Karpas-422 (cell line): ENCODE results near the gene FAM120B. TPM values are rescaled to one million over a fixed set of nuclear protein-coding genes. Genes with fewer than 3 reads are reported as not detected.

Experiments
- DNase-seq: peaks from one replicate; pipeline ENCODE4 v3.0.0-alpha.2; 2015
- H2AFZ ChIP-seq: fragments of 200-600 bp; sonication (generic); 2 replicates; pipeline ENCODE4 v1.6.1; 2014; ENCODE audit warnings: antibody characterized with exemption, low read length, mixed read lengths
- H3K27ac ChIP-seq: fragments of 200-600 bp; sonication (generic); 2 replicates; pipeline ENCODE4 v1.5.1; 2014; ENCODE audit warnings: mild to moderate bottlenecking, low read length, moderate library complexity
- H3K27me3 ChIP-seq: fragments of 200-600 bp; sonication (generic); 2 replicates; pipeline ENCODE4 v1.6.1; 2014; ENCODE audit warnings: low read length, mixed read lengths
- H3K36me3 ChIP-seq: fragments of 200-600 bp; sonication (generic); 2 replicates; pipeline ENCODE4 v1.6.1; 2014; ENCODE audit warnings: low read length, mixed read lengths; ENCODE audit not compliant: insufficient read depth
- H3K4me1 ChIP-seq: fragments of 200-600 bp; sonication (generic); 2 replicates; pipeline ENCODE4 v1.6.1; 2014; ENCODE audit warnings: mild to moderate bottlenecking, low read length, mixed read lengths
- H3K4me2 ChIP-seq: fragments of 200-600 bp; sonication (generic); 2 replicates; pipeline ENCODE4 v1.6.1; 2014; ENCODE audit warnings: low read length, low read depth, mild to moderate bottlenecking; ENCODE audit not compliant: poor library complexity, severe bottlenecking
- H3K4me3 ChIP-seq: fragments of 200-600 bp; sonication (generic); 2 replicates; pipeline ENCODE4 v1.5.1; 2014; ENCODE audit warnings: mild to moderate bottlenecking, antibody characterized with exemption, low read length, mixed read lengths
- H3K79me2 ChIP-seq: fragments of 200-600 bp; sonication (generic); 2 replicates; pipeline ENCODE4 v1.6.1; 2014; ENCODE audit warnings: mild to moderate bottlenecking, low read length, mixed read lengths
- H3K9ac ChIP-seq: fragments of 200-600 bp; sonication (generic); 2 replicates; pipeline ENCODE4 v1.6.0; 2014; ENCODE audit warnings: low read length
- H3K9me2 ChIP-seq: fragments of 200-600 bp; sonication (generic), shearing (Covaris generic); replicated peaks from 2 replicates; pipeline ENCODE4 v1.6.0; 2014; ENCODE audit warnings: mild to moderate bottlenecking, low read length, moderate library complexity; ENCODE audit not compliant: insufficient read depth
- H3K9me3 ChIP-seq: fragments of 300-700, 200-600 bp; sonication (generic); 2 replicates; pipeline ENCODE4 v1.6.1; 2014; ENCODE audit warnings: low read length, mixed read lengths
- H4K20me1 ChIP-seq: fragments of 200-600 bp; sonication (generic); 2 replicates; pipeline ENCODE4 v1.6.1; 2014; ENCODE audit warnings: mild to moderate bottlenecking, antibody characterized with exemption, low read length, low read depth; ENCODE audit not compliant: insufficient read depth
- total RNA-seq: library from RNA; depleted of rRNA; stranded (reverse); fragments of >200 nt; shearing (Covaris generic); gene quantifications from 2 replicates; pipeline ENCODE4 v1.2.3, GENCODE V29; 2014; ENCODE audit warnings: low replicate concordance

The FAM120B gene
- total RNA-seq, 1 experiment from 2014 or later: 32.1 TPM

- Histone ChIP-seq H3K9me2 (no peaks in the 10 kb centered on the region), H3K27ac (no peak overlapping the region), H4K20me1 (no peaks in the 10 kb centered on the region), H3K4me2 (no peak overlapping the region), H3K4me1 (peaks cover 20% of the 10 kb centered on the region), H3K9ac (no peak overlapping the region), H3K9me3 (no peaks in the 10 kb centered on the region), H3K36me3 (no peaks in the 10 kb centered on the region), H3K79me2 (no peaks in the 10 kb centered on the region), H3K27me3 (no peaks in the 10 kb centered on the region), H2AFZ (no peak overlapping the region), H3K4me3 (no peak overlapping the region)
- no peak for DNase-seq
These were observed 23.9 kb upstream of the FAM120B start for GRCh38 chr6:170282512-170283158.

GRCh38 chr6:170283212-170284081 is 23.1 kb upstream of the FAM120B start:
- H3K9ac ChIP-seq: no peak overlapping the region
- H3K27me3 ChIP-seq: no peaks in the 10 kb centered on the region
- H3K27ac ChIP-seq: no peak overlapping the region
- no peaks in the 10 kb centered on the region for H3K9me2 ChIP-seq
- DNase-seq: no peak
- no peaks in the 10 kb centered on the region for H3K9me3 ChIP-seq
- H2AFZ ChIP-seq: no peak overlapping the region
- H3K79me2 ChIP-seq: no peaks in the 10 kb centered on the region
- H4K20me1 ChIP-seq: no peaks in the 10 kb centered on the region
- H3K4me1 ChIP-seq: peaks cover 18% of the 10 kb centered on the region
- H3K4me3 ChIP-seq: no peak overlapping the region
- H3K36me3 ChIP-seq: no peaks in the 10 kb centered on the region
- H3K4me2 ChIP-seq: no peak overlapping the region

- Histone ChIP-seq H3K79me2 (no peaks in the 10 kb centered on the region), H3K4me3 (no peak overlapping the region), H3K36me3 (no peaks in the 10 kb centered on the region), H3K9me2 (no peaks in the 10 kb centered on the region), H3K9me3 (no peaks in the 10 kb centered on the region), H3K9ac (no peak overlapping the region), H3K4me2 (no peak overlapping the region), H4K20me1 (no peaks in the 10 kb centered on the region), H3K4me1 (peaks cover 13% of the 10 kb centered on the region), H2AFZ (no peak overlapping the region), H3K27me3 (no peaks in the 10 kb centered on the region), H3K27ac (no peak overlapping the region)
- DNase-seq: no peak
These were observed 22.3 kb upstream of the FAM120B start for GRCh38 chr6:170284126-170284773.

GRCh38 chr6:170284866-170285469 is 21.6 kb upstream of the FAM120B start:
- no peaks in the 10 kb centered on the region for H3K36me3 ChIP-seq
- no peak overlapping the region for H2AFZ ChIP-seq
- no peaks in the 10 kb centered on the region for H3K79me2 ChIP-seq
- H3K9me3 ChIP-seq: no peaks in the 10 kb centered on the region
- peaks cover 12% of the 10 kb centered on the region for H3K4me1 ChIP-seq
- no peaks in the 10 kb centered on the region for H4K20me1 ChIP-seq
- no peaks in the 10 kb centered on the region for H3K9me2 ChIP-seq
- H3K4me3 ChIP-seq: no peak overlapping the region
- H3K27me3 ChIP-seq: no peaks in the 10 kb centered on the region
- no peak for DNase-seq
- no peak overlapping the region for H3K27ac ChIP-seq
- no peak overlapping the region for H3K4me2 ChIP-seq
- H3K9ac ChIP-seq: no peak overlapping the region

- Histone ChIP-seq H3K79me2 (no peaks in the 10 kb centered on the region), H3K9me2 (no peaks in the 10 kb centered on the region), H3K9me3 (no peaks in the 10 kb centered on the region), H4K20me1 (no peaks in the 10 kb centered on the region), H3K4me1 (peaks cover 12% of the 10 kb centered on the region), H3K4me3 (no peak overlapping the region), H3K36me3 (no peaks in the 10 kb centered on the region), H3K27me3 (no peaks in the 10 kb centered on the region), H2AFZ (no peak overlapping the region), H3K4me2 (no peak overlapping the region), H3K27ac (no peak overlapping the region), H3K9ac (no peak overlapping the region)
- DNase-seq: no peak
These were observed 21.1 kb upstream of the FAM120B start for GRCh38 chr6:170285482-170285881.

- no peak overlapping the region for H3K4me3 ChIP-seq
- H3K27ac ChIP-seq: no peak overlapping the region
- no peaks in the 10 kb centered on the region for H3K27me3 ChIP-seq
- no peaks in the 10 kb centered on the region for H4K20me1 ChIP-seq
- no peak overlapping the region for H2AFZ ChIP-seq
- H3K9ac ChIP-seq: no peak overlapping the region
- H3K79me2 ChIP-seq: no peaks in the 10 kb centered on the region
- no peaks in the 10 kb centered on the region for H3K9me3 ChIP-seq
- H3K9me2 ChIP-seq: no peaks in the 10 kb centered on the region
- no peak for DNase-seq
- H3K4me1 ChIP-seq: peaks cover 8% of the 10 kb centered on the region
- no peak overlapping the region for H3K4me2 ChIP-seq
- H3K36me3 ChIP-seq: no peaks in the 10 kb centered on the region
These were observed 20.2 kb upstream of the FAM120B start for GRCh38 chr6:170286246-170286933.

- Histone ChIP-seq H3K27me3 (no peaks in the 10 kb centered on the region), H3K4me3 (no peak overlapping the region), H4K20me1 (no peaks in the 10 kb centered on the region), H3K9ac (no peak overlapping the region), H3K27ac (no peak overlapping the region), H3K9me2 (no peaks in the 10 kb centered on the region), H3K4me1 (peaks cover 13% of the 10 kb centered on the region), H3K9me3 (no peaks in the 10 kb centered on the region), H3K79me2 (no peaks in the 10 kb centered on the region), H3K36me3 (no peaks in the 10 kb centered on the region), H3K4me2 (no peak overlapping the region), H2AFZ (no peak overlapping the region)
- DNase-seq: no peak
These were observed 19.7 kb upstream of the FAM120B start for GRCh38 chr6:170286934-170287265.
